H7 (cell line): Measurements from ENCODE around the gene MS4A15. TPM values are rescaled to one million over a fixed set of nuclear protein-coding genes. Genes with fewer than 3 reads are reported as not detected.

Experiments used
- DNase-seq: peaks from one replicate; pipeline ENCODE4 v3.0.0; 2012
- H3K27me3 ChIP-seq: 2 replicates; pipeline ENCODE4 v1.6.0; 2011; ENCODE audit warnings: mild to moderate bottlenecking, low read length; ENCODE audit not compliant: control insufficient read depth, insufficient read depth
- H3K36me3 ChIP-seq: replicated peaks from 2 replicates; pipeline ENCODE4 v1.5.1; 2011; ENCODE audit warnings: low read length; ENCODE audit not compliant: control insufficient read depth, insufficient read depth
- H3K4me3 ChIP-seq: 2 replicates; pipeline ENCODE4 v1.5.1; 2011; ENCODE audit warnings: low read depth, mild to moderate bottlenecking, control low read depth, low read length, moderate library complexity; ENCODE audit not compliant: insufficient read depth
- total RNA-seq: library from RNA; depleted of rRNA; stranded (reverse); fragments of >200 nt; shearing (Covaris generic); gene quantifications from 2 replicates; pipeline ENCODE4 v1.2.3, GENCODE V29; 2014

Gene MS4A15
- total RNA-seq, 1 experiment from 2014 or later = 0.10 TPM

DNA sequence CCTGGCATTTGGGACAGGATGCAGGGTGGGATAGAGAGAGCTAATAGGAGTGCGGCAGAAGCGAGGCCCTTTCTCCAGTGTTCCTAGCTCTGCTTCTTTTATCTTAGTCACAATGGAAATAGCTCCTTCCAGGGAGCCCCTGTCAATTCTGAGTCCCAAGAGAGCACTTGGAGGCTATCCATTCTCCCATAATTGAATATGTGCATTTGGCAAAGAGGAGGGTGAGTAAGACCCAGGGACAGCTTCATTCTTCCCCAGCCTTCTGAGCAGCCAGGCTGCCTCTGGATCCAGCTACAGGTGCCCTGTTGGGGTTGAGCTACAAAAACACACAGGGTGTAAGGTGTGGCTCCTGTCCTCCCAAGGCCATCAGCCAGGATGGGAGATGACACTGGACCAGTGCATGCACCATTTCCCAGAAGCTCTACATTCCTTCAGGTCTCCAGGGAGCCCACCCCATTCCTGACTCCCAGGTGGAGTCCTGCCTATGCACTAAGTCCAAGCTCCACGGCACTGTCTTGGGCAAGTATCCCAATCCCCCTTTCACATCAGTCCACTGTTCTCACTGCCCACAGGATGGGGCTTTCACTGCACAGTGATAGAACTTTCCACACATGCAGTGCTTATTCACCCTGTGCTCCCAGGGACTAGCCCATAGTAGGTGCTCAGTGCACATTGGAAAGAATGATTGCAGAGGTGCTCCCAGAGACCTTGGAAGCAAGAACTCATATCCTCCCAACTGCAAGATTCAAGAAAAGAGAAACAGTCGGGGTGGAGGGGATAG lies 34.7 kb downstream of the MS4A15 start:
- no peaks in the 10 kb centered on the region for H3K27me3 ChIP-seq
- DNase-seq = no peak
- no peak overlapping the region for H3K4me3 ChIP-seq
- no peaks in the 10 kb centered on the region for H3K36me3 ChIP-seq

- Histone ChIP-seq H3K36me3 (no peaks in the 10 kb centered on the region), H3K4me3 (no peak overlapping the region), H3K27me3 (no peaks in the 10 kb centered on the region)
- no peak for DNase-seq
Observed at GRCh38 chr11:60792521-60792920, 35.9 kb downstream of the MS4A15 start.

DNA sequence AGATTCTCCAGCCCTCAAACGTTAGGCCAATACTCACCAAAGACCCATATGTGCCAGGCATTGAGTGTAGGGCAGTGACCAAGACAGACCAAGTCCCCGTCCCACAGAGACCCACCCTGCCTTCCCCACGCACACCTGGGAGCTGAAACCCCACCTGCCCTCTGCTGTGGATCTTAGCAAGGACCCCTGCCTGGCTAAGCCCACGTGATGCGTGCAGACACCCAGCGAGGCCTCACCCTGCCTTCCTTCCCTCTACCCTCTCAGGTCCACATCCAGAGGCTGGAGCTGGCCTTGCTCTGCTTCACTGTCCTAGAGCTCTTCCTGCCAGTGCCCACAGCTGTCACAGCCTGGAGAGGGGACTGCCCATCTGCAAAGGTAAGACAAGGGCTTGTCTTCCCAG lies 38.6 kb downstream of the MS4A15 start:
- no peaks in the 10 kb centered on the region for H3K36me3 ChIP-seq
- no peak for DNase-seq
- no peaks in the 10 kb centered on the region for H3K27me3 ChIP-seq
- no peak overlapping the region for H3K4me3 ChIP-seq

DNA sequence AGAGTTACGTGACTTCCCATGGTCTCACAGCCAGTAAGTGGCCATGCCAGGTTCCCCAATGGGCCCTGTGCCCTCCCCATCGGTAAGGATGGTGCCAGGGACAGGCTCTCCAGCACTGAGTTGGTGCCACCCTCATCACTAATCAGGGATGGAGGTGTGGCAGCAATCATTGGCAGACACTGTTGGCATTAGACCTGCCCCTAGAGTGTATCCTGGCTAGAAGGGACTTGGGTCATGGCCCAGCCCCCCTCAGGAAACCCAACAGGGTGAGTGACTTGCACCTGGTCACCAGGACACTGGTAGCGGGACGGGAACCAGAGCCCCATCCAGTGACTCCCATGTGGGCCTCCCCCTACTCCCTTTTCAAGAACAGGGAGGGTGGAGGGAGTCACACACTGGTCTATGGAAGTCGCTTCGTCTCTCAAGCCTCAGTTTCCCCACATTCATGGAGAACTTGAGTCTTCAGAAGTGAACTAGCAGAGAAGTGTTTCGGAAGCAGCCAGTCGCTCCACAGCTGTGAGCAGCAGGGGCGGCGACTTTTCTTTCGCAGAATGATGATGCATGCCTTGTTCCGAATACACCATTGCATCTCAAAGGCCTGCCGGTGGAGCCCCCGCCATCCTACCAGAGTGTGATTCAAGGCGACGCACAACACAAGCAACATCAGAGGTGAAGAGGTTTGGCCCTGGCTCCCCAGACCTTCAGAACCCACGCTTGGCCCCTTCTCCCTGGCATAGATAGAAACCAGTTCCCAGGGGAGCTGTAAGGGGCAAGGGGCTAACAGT lies 41.4 kb downstream of the MS4A15 start:
- no peaks in the 10 kb centered on the region for H3K36me3 ChIP-seq
- H3K27me3 ChIP-seq = no peaks in the 10 kb centered on the region
- DNase-seq = no peak
- H3K4me3 ChIP-seq = no peak overlapping the region

DNA sequence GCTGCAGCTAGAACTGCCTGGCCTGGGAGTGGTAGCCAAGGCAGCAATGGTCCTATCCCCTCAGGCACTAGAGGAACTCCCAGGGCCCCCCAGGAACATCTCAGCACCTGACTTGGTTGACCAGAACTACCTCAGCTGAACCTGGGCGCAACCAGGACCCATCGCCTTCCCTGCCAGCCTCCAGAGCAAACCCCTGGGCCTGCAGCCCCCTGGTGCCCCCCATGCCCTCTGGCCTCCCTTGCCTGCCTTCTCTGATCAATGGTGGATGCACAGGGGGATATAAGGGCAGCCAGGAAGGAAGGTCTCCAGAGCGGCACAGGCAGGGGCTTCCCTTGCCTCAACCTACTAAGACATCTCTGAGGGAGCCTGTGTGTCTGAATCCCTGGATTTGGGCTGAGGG lies 42.0 kb downstream of the MS4A15 start:
- no peaks in the 10 kb centered on the region for H3K27me3 ChIP-seq
- no peak overlapping the region for H3K4me3 ChIP-seq
- DNase-seq = no peak
- H3K36me3 ChIP-seq = no peaks in the 10 kb centered on the region

- H3K27me3 ChIP-seq = no peaks in the 10 kb centered on the region
- no peaks in the 10 kb centered on the region for H3K36me3 ChIP-seq
- no peak for DNase-seq
- H3K4me3 ChIP-seq = no peak overlapping the region
Observed at GRCh38 chr11:60801194-60801593, 44.5 kb downstream of the MS4A15 start.

GRCh38 chr11:60803273-60803936 lies 46.7 kb downstream of the MS4A15 start:
- H3K4me3 ChIP-seq = no peak overlapping the region
- H3K36me3 ChIP-seq = no peaks in the 10 kb centered on the region
- no peaks in the 10 kb centered on the region for H3K27me3 ChIP-seq
- no peak for DNase-seq

- no peaks in the 10 kb centered on the region for H3K27me3 ChIP-seq
- H3K36me3 ChIP-seq = no peaks in the 10 kb centered on the region
- no peak overlapping the region for H3K4me3 ChIP-seq
- no peak for DNase-seq
Observed at GRCh38 chr11:60809249-60809648, 52.6 kb downstream of the MS4A15 start.

DNA sequence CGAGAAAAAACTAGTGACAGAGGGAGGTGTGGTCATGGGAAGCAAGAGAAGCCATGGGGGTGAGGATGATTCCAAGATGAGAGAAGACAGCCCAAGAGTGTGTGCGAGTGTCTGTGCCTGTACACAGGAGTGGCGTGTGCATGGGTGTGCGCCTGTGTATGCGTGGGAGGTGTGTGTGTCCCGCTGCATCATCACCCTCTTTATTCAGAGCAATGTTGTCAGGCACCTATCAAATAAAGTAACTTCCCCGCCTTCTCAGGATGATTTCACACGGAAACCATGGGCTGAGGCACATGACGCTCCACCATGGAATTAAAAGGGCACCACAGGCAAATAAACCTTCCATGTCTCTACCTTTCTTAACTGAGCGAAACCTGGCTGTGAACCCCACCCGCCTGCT lies 53.0 kb downstream of the MS4A15 start:
- Histone ChIP-seq H3K36me3 (no peaks in the 10 kb centered on the region), H3K27me3 (no peaks in the 10 kb centered on the region), H3K4me3 (no peak overlapping the region)
- DNase-seq = no peak

DNA sequence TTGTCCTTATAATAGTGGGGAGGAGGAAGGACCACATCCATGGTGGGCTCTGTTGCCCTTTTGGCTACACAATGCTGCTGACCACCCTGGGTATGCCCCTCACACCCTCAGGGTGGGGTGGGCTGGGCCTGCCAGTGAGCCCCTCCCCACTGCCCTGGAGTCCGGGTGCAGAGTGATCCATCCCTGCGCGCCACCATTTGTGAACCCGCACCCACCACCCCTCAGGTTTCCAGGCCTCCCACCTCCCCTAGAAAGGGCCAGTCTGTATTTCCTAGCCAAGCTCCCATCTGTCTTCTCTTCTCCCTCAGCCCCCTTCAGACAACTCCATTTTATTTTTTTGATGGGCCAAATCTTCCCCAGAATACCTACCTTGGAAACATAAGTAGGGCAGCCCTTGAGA lies 53.5 kb downstream of the MS4A15 start:
- Histone ChIP-seq H3K27me3 (no peaks in the 10 kb centered on the region), H3K36me3 (no peaks in the 10 kb centered on the region), H3K4me3 (no peak overlapping the region)

DNA sequence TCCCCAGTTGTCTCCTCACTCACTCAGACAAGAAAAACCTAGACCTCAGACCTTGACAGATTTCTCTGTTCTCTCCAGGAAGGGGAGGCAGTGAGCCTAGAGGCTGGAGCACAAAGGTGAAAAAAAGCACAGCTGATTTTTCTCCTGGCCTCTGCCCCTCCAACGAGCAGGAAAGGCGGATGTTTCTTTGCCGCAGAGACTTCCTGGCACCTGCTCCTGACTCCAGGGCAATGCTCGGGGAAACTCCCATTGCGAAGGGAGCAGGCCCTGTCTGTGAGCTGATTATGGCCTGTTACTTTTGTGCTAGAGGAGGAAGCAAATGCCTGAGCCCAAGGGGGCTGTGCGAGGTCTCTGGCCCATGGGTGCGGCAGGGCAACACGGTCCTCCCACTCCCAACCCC lies 53.9 kb downstream of the MS4A15 start:
- Histone ChIP-seq H3K27me3 (no peaks in the 10 kb centered on the region), H3K4me3 (no peak overlapping the region), H3K36me3 (no peaks in the 10 kb centered on the region)
- DNase-seq = no peak

More for the DNA sequence above, 53.5 kb downstream of the MS4A15 start:
- no peak for DNase-seq

GRCh38 chr11:60813324-60813723 lies 56.7 kb downstream of the MS4A15 start:
- DNase-seq = no peak

DNA sequence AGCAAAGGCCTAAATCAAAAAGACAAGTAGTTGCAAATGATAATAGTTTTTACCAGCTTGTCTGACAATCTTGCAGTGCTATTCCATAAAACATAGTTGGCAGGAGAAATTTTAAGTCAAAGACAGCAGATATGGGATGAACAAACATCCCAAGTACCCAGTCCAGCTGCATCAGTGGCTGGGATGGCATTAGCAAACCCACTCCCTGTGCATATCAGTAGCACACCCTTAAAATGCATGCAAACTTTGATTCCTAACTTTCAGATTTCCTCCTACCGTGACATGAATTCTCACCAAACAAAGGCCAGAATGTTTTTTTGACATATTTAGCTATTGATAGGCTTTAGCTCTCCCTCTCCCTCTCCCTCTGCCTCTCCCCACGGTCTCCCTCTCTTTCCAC lies 57.4 kb downstream of the MS4A15 start:
- Histone ChIP-seq H3K27me3 (no peaks in the 10 kb centered on the region), H3K36me3 (no peaks in the 10 kb centered on the region), H3K4me3 (no peak overlapping the region)
- DNase-seq = no peak

More at GRCh38 chr11:60813324-60813723, 56.7 kb downstream of the MS4A15 start:
- H3K27me3 ChIP-seq = no peaks in the 10 kb centered on the region
- H3K36me3 ChIP-seq = no peaks in the 10 kb centered on the region
- no peak overlapping the region for H3K4me3 ChIP-seq

GRCh38 chr11:60816590-60817157 lies 60.0 kb downstream of the MS4A15 start:
- no peaks in the 10 kb centered on the region for H3K27me3 ChIP-seq
- DNase-seq = no peak
- no peak overlapping the region for H3K4me3 ChIP-seq
- H3K36me3 ChIP-seq = no peaks in the 10 kb centered on the region
